ENCODE measurements around the gene BGN.

DNA sequence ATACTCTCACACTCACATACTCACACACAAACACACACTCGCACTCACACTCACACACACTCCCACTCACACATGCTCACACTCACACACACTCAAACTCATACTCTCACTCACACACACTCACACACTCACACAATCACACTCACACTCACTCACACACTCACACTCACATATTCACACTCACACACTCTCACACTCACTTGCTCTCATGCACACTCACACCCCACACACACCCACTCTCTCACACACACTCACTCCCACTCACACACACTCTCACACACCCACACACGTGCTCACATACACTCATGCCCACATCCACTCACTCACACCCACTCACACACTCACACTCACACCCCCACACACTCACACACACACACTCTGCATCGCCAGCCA lies 17.7 kb downstream of the BGN start:
- TF ChIP-seq, protein P1, sequence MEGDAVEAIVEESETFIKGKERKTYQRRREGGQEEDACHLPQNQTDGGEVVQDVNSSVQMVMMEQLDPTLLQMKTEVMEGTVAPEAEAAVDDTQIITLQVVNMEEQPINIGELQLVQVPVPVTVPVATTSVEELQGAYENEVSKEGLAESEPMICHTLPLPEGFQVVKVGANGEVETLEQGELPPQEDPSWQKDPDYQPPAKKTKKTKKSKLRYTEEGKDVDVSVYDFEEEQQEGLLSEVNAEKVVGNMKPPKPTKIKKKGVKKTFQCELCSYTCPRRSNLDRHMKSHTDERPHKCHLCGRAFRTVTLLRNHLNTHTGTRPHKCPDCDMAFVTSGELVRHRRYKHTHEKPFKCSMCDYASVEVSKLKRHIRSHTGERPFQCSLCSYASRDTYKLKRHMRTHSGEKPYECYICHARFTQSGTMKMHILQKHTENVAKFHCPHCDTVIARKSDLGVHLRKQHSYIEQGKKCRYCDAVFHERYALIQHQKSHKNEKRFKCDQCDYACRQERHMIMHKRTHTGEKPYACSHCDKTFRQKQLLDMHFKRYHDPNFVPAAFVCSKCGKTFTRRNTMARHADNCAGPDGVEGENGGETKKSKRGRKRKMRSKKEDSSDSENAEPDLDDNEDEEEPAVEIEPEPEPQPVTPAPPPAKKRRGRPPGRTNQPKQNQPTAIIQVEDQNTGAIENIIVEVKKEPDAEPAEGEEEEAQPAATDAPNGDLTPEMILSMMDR (IDR thresholded peaks at IDR 0.05; ENCODE audit: low read depth, low read length), result no peak
- TF ChIP-seq MAX (IDR thresholded peaks at IDR 0.05; ENCODE audit: low read depth, low read length), result no peak
